Fibroblast of skin of right quadriceps (primary cell): ENCODE measurements around the gene SEPTIN8.

ENCODE experiments used
- DNase-seq: peaks from one replicate; pipeline ENCODE4 v3.0.0-alpha.2; 2013

The SEPTIN8 gene

DNA sequence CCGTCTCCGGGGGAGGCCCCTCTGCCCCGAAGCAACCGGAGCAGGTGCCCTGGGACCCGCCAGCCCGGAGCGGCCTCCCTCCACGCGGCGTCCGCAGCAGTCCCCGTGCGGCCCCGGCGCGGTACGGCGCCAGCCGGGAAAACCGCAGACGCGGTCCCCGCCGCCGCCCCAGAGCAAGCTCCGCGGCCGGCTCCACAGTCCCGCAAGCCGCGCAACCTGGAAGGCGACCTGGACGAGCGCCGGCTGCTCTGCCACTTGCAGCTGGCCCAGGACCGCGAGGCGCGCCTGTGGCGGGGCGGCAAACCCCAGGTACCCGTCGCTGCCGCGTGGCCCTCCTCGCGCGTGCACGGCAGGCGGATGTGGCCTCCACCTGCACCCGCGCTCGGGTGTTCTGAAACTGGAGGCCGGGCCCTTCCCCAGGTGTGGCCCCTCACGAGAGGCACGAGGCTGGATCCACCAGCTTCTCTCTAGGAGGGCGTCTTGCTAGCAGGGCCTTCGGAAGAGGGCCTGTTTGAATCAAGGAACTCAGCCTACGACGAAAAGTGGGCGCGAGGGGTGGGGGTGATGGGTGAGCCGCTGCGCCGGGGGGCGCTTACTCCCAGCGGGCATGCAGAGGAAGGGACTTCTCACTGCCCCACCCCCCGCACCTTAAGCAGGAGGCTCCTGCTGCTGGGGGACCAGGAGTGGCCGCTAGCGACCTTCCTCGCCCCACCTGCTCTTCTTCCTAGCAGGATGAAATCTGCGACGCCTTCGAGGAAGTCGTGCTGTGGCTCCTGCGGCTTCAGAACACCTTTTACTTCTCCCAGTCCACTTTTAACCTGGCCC, 29.2 kb downstream of the SEPTIN8 start:
- no peak for DNase-seq

DNA sequence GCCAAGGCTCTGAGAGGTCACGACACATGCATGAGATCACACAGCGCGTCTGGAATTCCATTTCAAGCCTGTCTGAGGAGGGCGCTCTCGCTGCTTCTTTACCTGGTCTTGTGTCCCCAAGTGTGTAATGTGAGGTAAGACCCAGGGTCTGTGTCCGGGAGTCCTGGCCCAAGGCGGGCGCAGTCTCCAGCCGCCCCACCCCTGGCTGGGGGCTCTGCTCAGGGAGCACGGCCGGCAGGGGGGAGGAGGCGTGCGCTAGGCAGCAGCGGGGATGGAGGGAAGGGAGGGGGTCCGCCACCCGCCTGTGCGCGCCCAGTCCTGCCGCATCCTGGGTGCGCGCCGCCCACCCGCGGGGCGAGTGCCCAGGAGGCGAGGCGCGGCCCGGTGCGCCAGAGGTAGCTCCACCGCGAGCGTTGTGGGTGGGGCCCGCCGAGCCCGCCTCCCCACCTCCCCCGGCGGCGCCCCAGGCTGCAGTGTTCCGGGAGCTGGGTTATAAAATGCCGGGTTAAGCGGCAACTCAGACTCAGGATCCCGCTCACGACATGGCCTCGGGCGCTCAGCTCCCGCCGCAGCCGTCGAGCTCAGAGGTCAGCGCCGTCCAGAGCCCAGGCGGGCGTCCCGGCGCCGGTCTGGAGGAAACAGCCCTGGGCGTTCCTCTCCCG, 30.0 kb downstream of the SEPTIN8 start, which contains the start of gene CCNI2:
TSS of gene CCNI2 (plus strand) at position 473 of the 662 bp plus-strand sequence. CDS start at position 543, 70 bp downstream.
- no peak for DNase-seq

DNA sequence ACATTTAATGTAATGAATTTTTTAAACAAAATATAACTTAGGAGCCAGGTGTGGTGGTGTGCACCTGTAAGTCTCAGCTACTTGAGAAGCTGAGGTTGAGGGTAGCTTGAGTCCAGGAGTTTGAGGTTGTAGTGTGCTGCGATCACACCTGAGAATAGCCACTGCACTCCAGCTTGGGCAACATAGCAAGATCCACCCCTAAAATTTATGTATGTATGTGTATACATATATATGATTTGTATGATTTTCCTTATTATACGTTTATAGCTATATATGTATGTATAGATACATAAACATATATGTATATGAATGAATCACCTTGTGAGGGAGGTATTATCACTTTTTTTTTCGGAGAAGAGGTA, 30.5 kb downstream of the SEPTIN8 start:
- no peak for DNase-seq

DNA sequence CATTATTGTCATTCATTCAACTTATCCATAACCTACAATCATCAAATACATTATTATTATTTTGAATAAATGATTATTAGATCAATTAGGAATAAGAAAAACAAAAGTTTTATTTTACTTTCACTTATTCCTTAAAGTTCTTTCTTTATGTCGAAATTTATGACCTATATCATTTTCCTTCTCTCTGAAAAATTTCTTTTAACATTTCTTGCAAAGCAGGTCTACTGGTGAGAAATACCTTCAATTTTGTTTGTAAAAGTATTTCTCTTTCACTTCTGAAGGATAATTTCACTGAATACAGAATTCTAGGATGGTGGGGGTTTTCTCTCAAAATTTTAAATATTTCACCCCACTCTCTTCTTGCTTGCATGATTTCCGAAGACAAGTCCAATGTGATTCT, 32.4 kb downstream of the SEPTIN8 start:
- DNase-seq = no peak

DNA sequence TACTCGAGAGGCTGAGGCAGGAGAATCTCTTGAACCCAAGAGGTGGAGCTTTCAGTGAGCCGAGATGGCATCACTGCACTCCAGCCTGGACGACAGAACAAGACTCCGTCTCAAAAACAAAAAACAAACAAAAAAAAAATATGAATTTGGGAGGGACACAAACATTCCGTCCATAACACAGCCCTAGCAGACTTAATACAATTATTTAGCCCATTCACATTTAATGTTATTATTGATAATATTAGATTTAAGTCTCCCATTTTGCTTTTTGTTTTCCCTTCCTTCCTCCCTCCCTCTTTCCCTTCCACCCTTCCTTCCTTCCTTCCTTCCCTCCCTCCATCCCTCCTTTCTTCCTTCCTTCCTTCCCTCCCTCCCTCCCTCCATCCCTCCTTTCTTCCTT, 34.4 kb downstream of the SEPTIN8 start:
- DNase-seq = no peak

DNA sequence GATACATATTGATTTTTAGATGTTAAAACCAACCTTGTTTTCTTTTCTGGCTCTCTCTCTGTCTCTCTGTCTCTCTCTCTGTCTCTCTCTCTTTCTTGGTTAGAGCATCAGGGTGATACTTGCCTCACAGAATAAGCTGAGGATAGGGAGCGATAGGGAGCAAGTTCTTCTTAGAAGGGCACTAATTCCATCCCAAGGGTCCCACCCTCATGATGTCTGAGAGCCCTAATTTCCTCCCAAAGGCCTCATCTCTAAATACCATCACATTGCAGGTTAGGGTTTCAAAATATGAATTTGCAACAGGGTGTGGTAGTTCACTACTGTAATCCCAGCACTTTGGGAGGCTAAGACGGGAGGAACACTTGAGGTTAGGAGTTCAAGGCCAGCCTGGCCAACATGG, 34.9 kb downstream of the SEPTIN8 start:
- no peak for DNase-seq

DNA sequence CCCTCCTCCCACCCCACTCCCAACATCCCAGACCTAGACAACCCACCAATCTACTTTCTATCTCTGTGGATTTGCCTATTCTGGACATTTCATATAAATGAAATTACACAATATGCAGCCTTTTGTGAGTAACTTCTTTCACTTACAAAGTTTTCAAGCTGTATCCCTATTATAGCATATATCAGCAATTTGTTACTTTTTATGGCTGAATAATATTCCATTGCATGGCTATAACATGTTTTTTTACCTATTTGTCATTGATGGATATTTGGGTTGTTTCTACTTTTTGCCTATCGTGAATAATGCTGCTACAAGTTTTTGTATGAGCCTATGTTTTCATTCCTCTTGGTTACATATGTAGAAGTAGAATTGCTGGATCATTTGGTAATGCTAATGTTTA, 37.8 kb downstream of the SEPTIN8 start:
- DNase-seq = no peak

DNA sequence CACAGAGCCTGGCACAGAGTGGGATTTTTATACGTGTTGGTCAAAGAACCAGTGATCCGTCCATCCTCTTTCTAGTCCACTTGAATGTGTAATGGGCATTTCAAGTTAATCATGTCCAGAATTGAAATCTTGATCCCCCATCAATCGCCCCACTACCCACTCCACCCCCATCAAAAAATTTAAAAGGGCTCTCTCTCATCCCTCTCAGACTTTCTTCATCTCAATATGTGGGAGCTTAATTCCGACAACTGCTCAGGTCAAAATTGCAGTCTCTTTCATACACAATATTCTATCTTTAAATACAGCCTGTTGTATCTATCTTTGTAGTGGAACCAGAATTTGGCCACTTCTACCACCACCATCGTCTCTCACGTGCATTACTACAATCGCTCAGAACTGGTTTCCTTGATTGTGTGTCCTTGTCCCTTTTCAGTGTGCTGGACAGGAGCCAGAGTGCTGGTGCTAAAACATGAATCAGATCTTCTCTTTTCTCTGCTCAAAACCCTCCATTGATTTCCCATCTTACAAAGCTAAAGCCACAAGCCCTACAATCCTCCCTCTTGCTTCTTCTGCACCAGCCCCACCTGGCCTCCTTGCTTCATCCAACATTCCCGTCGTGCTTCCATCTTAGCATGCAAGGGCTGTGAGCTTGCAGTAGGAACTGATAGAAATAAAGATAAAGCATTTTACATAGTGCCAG, 38.9 kb downstream of the SEPTIN8 start:
- no peak for DNase-seq

DNA sequence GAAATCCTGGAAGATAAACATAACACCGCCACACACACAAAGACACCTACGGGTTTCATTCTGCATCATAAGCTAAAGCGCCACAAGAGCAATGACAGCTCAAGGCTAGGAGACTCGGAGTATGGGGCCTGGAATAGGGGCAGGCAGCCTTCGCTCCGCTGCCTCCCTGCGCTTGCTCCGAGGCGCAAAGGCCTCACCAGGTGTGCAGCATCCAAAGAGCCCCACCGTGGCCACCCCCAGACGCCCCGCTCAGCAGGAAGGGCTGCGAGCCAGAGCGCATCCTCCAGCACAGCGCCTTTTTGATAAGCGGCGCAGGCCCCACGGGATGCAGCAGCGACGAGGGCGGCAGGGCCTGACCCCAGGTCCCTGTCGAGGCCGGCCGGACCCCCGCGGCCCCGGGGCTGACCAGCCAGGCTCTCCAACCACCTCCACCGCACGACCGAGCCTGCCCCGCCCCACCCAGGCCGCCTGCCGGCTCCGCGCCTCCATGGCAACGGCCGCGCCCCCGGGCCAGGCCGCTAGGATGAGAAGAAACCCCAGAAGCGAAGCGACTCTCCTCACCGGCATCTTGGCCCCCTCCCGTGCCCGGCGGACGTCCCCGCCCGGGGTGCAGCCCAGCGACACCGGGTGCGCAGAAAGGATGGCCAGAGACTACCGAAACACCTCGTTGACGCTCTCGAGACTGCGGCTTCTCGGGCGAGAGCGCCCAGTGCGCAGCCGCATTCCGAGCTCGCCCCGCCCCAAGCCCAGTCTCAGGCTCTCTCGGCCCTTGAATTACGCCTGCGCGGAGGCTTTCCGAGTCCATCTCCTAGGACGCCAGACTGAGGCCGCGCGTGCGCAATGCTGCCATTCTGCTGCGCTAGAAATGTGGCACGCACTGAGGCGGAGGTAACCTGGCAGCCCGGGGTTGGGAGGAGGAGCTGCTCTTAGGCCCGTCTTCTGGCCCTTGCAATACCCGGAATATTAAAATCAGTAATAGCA, 39.9 kb downstream of the SEPTIN8 start, which contains the start of gene KIF3A:
TSS of gene KIF3A (minus strand) at position 694 of the 981 bp plus-strand sequence. CDS start at position 567, 127 bp downstream.
- DNase-seq = peak; percentile 94

DNA sequence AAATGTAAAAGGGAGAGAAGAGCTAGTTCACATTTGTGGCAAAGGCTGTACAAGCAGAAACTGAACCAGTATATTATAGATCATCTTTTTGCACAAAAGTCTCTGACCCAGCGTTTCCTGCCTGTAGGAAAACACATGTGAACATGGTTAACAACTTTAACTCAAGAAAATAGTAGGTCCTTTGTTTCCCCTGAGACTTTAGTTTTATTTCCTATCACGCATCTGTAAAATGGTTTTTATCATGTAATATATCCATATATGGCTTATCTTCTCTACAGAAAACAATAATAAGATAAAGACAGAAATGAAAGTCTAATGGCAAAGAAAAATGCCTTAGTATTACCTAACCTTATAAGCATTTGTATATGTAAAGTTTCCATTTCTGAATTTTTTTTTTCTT, 42.4 kb downstream of the SEPTIN8 start:
- no peak for DNase-seq

DNA sequence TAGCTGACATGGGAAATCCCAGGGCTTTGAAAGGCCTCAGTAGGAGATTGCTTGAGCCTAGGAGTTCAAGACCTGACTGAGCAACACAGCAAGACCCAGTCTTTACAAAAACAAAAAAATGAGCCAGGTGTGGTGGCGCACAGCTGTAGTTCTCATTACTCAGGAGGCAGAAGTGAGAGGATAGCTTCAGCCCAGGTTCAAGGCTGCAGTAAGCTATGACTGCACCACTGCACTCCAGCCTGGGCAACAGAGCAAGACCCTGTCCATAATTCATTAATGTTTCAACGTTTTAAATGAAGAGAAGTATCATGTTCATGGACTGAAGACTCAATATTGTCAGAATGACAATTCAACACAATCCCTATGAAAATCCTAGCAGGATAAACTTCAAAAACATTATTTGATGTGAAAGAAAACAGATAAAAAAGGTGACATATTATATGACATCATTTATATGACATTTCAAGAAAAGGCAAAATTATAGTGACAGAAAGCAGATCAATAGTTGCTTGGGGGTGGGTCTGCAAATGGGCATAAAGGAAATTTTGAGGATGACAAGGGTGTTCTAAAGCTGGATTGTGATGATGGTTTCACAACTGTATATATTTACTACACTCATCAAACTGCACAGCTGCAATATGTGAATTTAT, 43.4 kb downstream of the SEPTIN8 start:
- no peak for DNase-seq

DNA sequence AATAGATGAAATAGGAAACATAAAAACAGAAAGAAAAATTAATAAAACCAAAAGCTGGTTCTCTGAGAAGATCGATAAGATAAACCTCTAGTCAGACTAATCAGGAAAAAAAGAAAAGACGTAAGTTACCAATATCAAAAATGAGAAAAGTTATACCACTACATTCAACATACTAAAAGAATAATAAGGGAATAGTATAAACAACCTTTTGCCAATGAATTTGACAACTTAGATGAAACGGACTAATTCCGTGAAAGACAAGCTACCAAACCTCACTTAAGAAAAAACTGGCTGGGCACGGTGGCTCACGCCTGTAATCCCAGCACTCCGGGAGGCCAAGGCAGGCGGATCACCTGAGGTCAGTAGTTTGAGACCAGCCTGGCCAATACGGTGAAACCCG, 47.1 kb downstream of the SEPTIN8 start:
- DNase-seq = no peak

DNA sequence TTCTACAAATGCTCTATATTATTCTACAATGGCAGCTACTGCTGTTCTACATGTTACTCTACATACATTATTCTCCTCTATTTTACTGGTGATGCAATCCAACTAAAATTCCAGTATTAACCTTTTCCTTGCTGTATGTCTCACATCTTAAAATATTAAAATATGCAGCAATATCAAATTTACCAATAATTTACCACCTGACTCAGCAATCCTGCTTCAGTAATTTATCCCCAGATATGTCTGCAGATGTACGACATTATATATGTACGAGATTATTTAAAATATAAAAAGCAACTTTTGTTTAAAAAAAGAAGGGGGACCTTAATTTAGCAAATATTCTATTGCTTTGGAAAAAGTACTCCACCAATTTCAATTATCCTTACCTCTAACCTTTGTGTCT, 51.3 kb downstream of the SEPTIN8 start:
- no peak for DNase-seq

DNA sequence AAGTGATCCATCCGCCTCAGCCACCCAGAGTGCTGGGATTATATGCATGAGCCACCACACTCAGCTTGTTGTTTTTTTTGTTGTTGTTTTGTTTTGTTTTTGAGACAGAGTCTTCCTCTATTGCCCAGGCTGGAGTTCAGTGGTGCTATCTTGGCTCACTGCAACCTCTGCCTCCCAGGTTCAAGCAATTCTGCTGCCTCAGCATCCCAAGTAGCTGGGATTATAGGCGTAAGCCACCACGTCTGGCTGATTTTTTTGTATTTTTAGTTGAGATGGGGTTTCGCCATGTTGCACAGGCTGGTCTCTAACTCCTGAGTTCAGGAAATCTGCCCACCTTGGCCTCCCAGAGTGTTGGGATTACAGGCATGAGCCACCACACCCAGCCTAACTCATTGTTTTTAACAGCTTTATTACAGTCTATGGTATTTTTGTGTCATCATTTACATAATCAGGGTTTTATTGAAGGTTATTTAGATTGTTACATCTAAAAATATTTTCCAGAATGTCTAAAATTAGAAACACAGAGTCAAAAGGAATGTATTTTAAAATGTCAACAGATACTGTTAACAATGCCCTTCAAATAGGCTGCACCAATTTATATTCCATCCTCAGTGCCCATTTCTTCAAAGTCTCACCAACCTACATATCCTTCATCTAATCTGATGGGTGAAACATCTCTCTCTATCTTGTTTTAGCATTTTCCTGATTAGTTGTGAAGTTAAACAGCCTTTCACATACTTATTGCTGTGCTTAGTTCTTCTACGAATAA, 58.3 kb downstream of the SEPTIN8 start:
- no peak for DNase-seq

DNA sequence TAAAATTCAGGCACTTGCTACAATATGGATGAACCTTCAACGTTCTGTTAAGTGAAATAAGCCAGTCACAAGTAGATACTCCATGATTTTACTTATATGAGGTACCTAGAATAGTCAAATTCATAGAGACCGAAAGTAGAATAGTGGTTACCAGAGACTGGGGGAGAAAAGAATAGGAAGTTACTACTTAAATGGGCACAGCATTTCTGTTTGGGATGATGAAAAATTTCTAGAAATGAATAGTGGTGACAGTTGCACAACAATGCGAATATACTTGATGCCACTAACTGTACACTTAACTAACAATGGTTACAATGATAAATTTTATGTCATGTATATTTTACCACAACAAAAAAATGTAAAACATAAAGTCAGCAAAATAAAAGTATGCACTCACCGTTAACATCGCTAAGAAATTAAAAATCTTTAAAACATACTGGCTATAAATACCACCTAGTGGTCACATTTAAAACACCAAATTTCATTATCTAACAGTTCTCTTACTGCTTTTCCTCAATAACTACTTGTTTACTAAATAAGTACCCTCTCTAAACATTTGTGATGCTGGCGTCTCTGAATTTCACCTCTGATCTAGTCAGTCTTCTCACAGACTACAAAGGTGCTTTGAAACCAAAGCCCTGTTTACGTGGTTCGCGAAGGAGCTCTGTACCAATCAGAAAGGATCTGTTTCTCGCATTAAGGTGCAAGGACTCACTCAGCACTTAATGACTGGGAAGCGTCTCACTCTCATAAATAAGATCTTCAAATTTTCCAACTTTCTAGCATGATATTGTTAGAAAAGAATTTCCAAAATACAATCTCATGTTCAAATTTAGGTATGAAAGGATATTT, 62.4 kb downstream of the SEPTIN8 start:
- peak; percentile 9 for DNase-seq

DNA sequence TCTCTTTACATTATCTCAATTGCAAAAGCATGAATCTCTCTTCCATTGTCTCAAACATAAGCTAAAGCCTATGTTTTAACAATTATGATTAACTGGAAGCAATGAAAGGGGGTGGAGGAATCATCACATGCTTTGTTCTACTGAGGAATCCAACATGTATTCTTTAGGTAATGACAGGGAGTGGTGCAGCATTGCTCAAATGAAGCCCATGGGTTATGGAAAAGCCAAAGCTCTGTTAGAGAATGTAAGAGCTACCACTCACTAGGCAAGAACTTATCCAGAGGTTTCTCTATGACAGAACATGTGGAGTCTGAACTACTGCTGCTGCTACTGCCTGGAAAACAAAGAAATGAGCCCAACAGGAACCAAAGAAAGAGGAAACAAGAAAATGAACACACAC, 68.4 kb downstream of the SEPTIN8 start:
- DNase-seq = no peak

DNA sequence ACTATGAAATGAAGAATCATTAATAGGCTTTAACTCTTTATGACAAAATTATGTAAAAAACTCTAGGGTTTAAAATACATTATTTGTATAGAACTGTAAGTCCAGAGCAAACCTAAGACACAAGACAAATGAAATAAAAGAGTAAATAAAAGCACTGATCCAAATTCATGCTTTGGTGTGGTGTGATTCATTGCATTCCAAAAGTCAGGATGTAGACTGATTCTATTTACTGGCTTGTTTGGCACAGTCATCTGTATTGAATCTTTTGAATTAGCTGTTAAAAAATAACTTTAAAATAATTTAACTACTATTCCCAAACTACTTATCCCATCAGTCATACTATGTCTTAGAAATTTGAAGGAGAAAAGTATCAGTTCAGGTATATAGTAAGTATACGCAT, 72.2 kb downstream of the SEPTIN8 start:
- peak; percentile 50 for DNase-seq
